Thoracic aorta (tissue), 2 donors: ENCODE data around the gene KNTC1. TPM values are rescaled to one million over a fixed set of nuclear protein-coding genes. Genes with fewer than 3 reads are reported as not detected.

Experiments used
- ATAC-seq: fragments of 150-250 bp; one replicate; pipeline ENCODE4 v1.8.0; 2017; ENCODE audit warnings: low read depth; ENCODE audit not compliant: insufficient number of reproducible peaks, low FRiP score
- DNase-seq: peaks from one replicate; pipeline ENCODE4 v3.0.0-alpha.2; 2020; ENCODE audit warnings: low spot score
- H3K27ac ChIP-seq, 2 donors: fragments of 200-600 bp; sonication (generic); 1 replicate in 1 of 2; 2 replicates in 1 of 2; pipeline ENCODE4 v1.5.1; 2016; ENCODE audit warnings: mild to moderate bottlenecking in 2 of 2, moderate library complexity in 2 of 2
- H3K27me3 ChIP-seq: fragments of 200-600 bp; sonication (generic); replicated peaks from 2 replicates; pipeline ENCODE4 v1.6.0; 2016; ENCODE audit warnings: mild to moderate bottlenecking; ENCODE audit not compliant: insufficient read depth
- H3K36me3 ChIP-seq: fragments of 200-600 bp; sonication (generic); one replicate; pipeline ENCODE4 v1.5.1; 2016
- H3K4me1 ChIP-seq, 2 donors: fragments of 200-600 bp; sonication (generic); 1 replicate in 1 of 2; 2 replicates in 1 of 2; pipeline versions ENCODE4 v1.5.1 to v1.6.0; 2016; ENCODE audit warnings: low read depth in 2 of 2, mild to moderate bottlenecking in 1 of 2; ENCODE audit not compliant: control insufficient read depth in 1 of 2
- H3K4me3 ChIP-seq: fragments of 200-600 bp; sonication (generic); 2 replicates; pipeline ENCODE4 v1.5.1; 2016; ENCODE audit warnings: mild to moderate bottlenecking
- H3K9me3 ChIP-seq: fragments of 200-600 bp; sonication (generic); 2 replicates; pipeline ENCODE4 v1.5.1; 2016
- CTCF ChIP-seq: fragments of 200-600 bp; sonication (generic); IDR thresholded peaks from one replicate; pipeline ENCODE4 v1.5.1; 2019; ENCODE audit warnings: antibody characterized with exemption
- total RNA-seq, 2 donors: library from RNA; depleted of rRNA; stranded (reverse); fragments of >200 nt; gene quantifications; one replicate each; pipeline versions ENCODE4 v1.1.0 to v1.2.3, GENCODE V29; 2016

KNTC1 gene
- total RNA-seq, 2 donors from 2014 or later, result 11.4 to 24.4 TPM

GRCh38 chr12:122604993-122605392 is 77.9 kb downstream of the KNTC1 start:
- H3K27me3 ChIP-seq, result no peaks in the 10 kb centered on the region
- no peak overlapping the region for H3K27ac ChIP-seq
- no peaks in the 10 kb centered on the region for H3K9me3 ChIP-seq
- ATAC-seq (no peak), DNase-seq (no peak)
- TF ChIP-seq CTCF, result no peak
- no peaks in the 10 kb centered on the region for H3K4me1 ChIP-seq
- H3K36me3 ChIP-seq, result peaks cover 4% of the 10 kb centered on the region
- no peak overlapping the region for H3K4me3 ChIP-seq

GRCh38 chr12:122609732-122610131 is 82.7 kb downstream of the KNTC1 start:
- Histone ChIP-seq H3K4me3 (no peak overlapping the region), H3K27ac (no peak overlapping the region), H3K36me3 (peaks cover 6% of the 10 kb centered on the region), H3K9me3 (no peaks in the 10 kb centered on the region), H3K4me1 (peaks cover 0 to 17% of the 10 kb centered on the region in 2 donors), H3K27me3 (no peaks in the 10 kb centered on the region)
- DNase-seq (no peak), ATAC-seq (no peak)
- TF ChIP-seq CTCF, result no peak

- Histone ChIP-seq H3K36me3 (peaks cover 5% of the 10 kb centered on the region), H3K4me1 (peaks cover 0 to 22% of the 10 kb centered on the region in 2 donors), H3K4me3 (no peak overlapping the region), H3K9me3 (no peaks in the 10 kb centered on the region), H3K27ac (no peak overlapping the region), H3K27me3 (no peaks in the 10 kb centered on the region)
- DNase-seq (no peak), ATAC-seq (no peak)
- no peak for TF ChIP-seq CTCF
Observed at GRCh38 chr12:122610207-122610606, 83.2 kb downstream of the KNTC1 start.

GRCh38 chr12:122610911-122611310 is 83.9 kb downstream of the KNTC1 start:
- H3K36me3 ChIP-seq, result peaks cover 5% of the 10 kb centered on the region
- no peak for ATAC-seq
- H3K9me3 ChIP-seq, result no peaks in the 10 kb centered on the region
- H3K4me1 ChIP-seq, result peaks cover 0 to 27% of the 10 kb centered on the region in 2 donors
- H3K27me3 ChIP-seq, result no peaks in the 10 kb centered on the region
- no peak overlapping the region for H3K27ac ChIP-seq
- DNase-seq, result no peak
- no peak for TF ChIP-seq CTCF
- no peak overlapping the region for H3K4me3 ChIP-seq

GRCh38 chr12:122614839-122615238 is 87.8 kb downstream of the KNTC1 start:
- peaks cover 5% of the 10 kb centered on the region for H3K36me3 ChIP-seq
- H3K4me1 ChIP-seq, result peaks cover 0 to 27% of the 10 kb centered on the region in 2 donors
- DNase-seq, result no peak
- peak overlapping the region; percentile 25 to 27 for H3K27ac ChIP-seq
- no peaks in the 10 kb centered on the region for H3K27me3 ChIP-seq
- no peak overlapping the region for H3K4me3 ChIP-seq
- no peak for TF ChIP-seq CTCF
- H3K9me3 ChIP-seq, result no peaks in the 10 kb centered on the region
- no peak for ATAC-seq
